ENCODE data around the gene AATK. TPM values are rescaled to one million over a fixed set of nuclear protein-coding genes. Genes with fewer than 3 reads are reported as not detected.

AATK gene
- total and polyA plus RNA-seq, 2 experiments from 2014 or later: 1.1 to 5.0 TPM

DNA sequence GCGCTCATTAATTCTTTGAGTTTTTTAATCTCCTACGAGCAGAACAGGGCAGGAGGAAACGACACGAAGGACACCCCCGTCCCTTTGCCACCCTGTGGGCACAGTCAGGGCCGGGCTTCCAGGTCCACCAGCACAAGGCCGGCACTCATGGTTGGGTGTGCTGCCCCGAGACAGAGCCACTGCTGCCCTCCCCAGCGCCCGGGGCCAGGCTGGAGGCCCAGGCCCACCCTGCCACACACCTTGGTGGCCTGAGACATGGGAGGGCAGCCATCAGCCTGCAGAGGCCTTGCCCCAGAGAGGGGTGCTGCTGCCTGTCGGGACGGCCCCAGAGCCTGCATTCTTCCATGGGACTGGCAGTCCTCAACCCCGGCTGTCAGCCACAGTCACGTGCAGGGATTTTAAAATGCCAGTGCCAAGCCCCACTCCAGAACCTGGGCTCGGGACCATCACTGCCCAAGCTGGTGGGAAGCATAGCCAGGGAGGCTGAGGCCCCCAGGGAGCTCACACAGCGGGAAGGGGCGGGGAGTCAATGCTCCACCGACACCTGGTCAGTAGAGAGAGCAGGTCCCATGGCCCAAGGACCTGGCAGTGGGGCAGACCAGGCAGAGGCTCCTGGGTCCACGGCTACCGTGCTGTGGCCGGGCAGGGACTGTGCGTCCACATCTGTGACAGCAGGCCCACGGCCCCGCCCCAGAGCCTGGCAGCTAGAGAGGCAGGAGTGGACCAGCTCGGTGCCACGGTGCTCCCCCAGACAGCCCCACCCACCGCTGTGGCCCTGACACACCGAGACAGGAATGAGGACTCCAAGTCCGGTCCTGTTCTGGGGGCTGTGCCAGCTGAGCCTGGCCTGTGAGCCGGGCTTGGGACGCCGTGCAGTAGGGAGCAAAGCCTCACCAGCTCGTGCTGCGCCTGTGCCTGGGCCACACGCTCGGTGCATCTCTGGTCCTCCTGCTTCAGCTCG, 29.2 kb upstream of the AATK start:
- Histone ChIP-seq H4K20me1 (replicated peaks; ENCODE audit: insufficient read depth) (no peaks in the 10 kb centered on the region), H3K36me3 (ENCODE audit: insufficient read depth) (no peaks in the 10 kb centered on the region; the same call in 1 of the 2 replicates), H3K9me2 (ENCODE audit: insufficient read depth) (no peaks in the 10 kb centered on the region), H3K4me1 (ENCODE audit: insufficient read depth) (no peaks in the 10 kb centered on the region), H3K4me2 (no peak overlapping the region), H2AFZ (no peak overlapping the region), H3K4me3 (no peak overlapping the region), H3K79me2 (replicated peaks; ENCODE audit: insufficient read depth) (no peaks in the 10 kb centered on the region), H3F3A (replicated peaks; ENCODE audit: low read depth) (no peaks in the 10 kb centered on the region), H3K27ac (ENCODE audit: low read depth) (no peak overlapping the region), H3K27me3 (ENCODE audit: insufficient read depth) (no peaks in the 10 kb centered on the region)
- no peaks in the 10 kb centered on the region for H3K4me1 Mint-ChIP-seq
- no peaks in the 10 kb centered on the region for H3K9me3 Mint-ChIP-seq
- ATAC-seq (no peak), DNase-seq (ENCODE audit: low spot score) (no peak)
- 0 out of 3 replicates have a peak, but pooled peaks cover 5% of the 10 kb centered on the region for H3K36me3 Mint-ChIP-seq (ENCODE audit: low read depth)
- H3K27ac Mint-ChIP-seq: no peak overlapping the region
- TF ChIP-seq, protein P1, sequence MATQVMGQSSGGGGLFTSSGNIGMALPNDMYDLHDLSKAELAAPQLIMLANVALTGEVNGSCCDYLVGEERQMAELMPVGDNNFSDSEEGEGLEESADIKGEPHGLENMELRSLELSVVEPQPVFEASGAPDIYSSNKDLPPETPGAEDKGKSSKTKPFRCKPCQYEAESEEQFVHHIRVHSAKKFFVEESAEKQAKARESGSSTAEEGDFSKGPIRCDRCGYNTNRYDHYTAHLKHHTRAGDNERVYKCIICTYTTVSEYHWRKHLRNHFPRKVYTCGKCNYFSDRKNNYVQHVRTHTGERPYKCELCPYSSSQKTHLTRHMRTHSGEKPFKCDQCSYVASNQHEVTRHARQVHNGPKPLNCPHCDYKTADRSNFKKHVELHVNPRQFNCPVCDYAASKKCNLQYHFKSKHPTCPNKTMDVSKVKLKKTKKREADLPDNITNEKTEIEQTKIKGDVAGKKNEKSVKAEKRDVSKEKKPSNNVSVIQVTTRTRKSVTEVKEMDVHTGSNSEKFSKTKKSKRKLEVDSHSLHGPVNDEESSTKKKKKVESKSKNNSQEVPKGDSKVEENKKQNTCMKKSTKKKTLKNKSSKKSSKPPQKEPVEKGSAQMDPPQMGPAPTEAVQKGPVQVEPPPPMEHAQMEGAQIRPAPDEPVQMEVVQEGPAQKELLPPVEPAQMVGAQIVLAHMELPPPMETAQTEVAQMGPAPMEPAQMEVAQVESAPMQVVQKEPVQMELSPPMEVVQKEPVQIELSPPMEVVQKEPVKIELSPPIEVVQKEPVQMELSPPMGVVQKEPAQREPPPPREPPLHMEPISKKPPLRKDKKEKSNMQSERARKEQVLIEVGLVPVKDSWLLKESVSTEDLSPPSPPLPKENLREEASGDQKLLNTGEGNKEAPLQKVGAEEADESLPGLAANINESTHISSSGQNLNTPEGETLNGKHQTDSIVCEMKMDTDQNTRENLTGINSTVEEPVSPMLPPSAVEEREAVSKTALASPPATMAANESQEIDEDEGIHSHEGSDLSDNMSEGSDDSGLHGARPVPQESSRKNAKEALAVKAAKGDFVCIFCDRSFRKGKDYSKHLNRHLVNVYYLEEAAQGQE (IDR thresholded peaks at IDR 0.05; ENCODE audit: unreplicated experiment): no peak
- TF ChIP-seq ZNF331 (CRISPR knock-in tag; IDR thresholded peaks at IDR 0.05; ENCODE audit: low read depth): no peak
- TF ChIP-seq, protein P2, sequence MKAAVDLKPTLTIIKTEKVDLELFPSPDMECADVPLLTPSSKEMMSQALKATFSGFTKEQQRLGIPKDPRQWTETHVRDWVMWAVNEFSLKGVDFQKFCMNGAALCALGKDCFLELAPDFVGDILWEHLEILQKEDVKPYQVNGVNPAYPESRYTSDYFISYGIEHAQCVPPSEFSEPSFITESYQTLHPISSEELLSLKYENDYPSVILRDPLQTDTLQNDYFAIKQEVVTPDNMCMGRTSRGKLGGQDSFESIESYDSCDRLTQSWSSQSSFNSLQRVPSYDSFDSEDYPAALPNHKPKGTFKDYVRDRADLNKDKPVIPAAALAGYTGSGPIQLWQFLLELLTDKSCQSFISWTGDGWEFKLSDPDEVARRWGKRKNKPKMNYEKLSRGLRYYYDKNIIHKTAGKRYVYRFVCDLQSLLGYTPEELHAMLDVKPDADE (IDR thresholded peaks at IDR 0.05): no peak
- no peak for TF ChIP-seq ZNF114 (CRISPR knock-in tag; IDR thresholded peaks at IDR 0.05)
- TF ChIP-seq, protein P3, sequence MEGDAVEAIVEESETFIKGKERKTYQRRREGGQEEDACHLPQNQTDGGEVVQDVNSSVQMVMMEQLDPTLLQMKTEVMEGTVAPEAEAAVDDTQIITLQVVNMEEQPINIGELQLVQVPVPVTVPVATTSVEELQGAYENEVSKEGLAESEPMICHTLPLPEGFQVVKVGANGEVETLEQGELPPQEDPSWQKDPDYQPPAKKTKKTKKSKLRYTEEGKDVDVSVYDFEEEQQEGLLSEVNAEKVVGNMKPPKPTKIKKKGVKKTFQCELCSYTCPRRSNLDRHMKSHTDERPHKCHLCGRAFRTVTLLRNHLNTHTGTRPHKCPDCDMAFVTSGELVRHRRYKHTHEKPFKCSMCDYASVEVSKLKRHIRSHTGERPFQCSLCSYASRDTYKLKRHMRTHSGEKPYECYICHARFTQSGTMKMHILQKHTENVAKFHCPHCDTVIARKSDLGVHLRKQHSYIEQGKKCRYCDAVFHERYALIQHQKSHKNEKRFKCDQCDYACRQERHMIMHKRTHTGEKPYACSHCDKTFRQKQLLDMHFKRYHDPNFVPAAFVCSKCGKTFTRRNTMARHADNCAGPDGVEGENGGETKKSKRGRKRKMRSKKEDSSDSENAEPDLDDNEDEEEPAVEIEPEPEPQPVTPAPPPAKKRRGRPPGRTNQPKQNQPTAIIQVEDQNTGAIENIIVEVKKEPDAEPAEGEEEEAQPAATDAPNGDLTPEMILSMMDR (conservative IDR thresholded peaks at IDR 0.05; ENCODE audit: low read depth in 2 of 2): no peak
- TF ChIP-seq, protein P4, sequence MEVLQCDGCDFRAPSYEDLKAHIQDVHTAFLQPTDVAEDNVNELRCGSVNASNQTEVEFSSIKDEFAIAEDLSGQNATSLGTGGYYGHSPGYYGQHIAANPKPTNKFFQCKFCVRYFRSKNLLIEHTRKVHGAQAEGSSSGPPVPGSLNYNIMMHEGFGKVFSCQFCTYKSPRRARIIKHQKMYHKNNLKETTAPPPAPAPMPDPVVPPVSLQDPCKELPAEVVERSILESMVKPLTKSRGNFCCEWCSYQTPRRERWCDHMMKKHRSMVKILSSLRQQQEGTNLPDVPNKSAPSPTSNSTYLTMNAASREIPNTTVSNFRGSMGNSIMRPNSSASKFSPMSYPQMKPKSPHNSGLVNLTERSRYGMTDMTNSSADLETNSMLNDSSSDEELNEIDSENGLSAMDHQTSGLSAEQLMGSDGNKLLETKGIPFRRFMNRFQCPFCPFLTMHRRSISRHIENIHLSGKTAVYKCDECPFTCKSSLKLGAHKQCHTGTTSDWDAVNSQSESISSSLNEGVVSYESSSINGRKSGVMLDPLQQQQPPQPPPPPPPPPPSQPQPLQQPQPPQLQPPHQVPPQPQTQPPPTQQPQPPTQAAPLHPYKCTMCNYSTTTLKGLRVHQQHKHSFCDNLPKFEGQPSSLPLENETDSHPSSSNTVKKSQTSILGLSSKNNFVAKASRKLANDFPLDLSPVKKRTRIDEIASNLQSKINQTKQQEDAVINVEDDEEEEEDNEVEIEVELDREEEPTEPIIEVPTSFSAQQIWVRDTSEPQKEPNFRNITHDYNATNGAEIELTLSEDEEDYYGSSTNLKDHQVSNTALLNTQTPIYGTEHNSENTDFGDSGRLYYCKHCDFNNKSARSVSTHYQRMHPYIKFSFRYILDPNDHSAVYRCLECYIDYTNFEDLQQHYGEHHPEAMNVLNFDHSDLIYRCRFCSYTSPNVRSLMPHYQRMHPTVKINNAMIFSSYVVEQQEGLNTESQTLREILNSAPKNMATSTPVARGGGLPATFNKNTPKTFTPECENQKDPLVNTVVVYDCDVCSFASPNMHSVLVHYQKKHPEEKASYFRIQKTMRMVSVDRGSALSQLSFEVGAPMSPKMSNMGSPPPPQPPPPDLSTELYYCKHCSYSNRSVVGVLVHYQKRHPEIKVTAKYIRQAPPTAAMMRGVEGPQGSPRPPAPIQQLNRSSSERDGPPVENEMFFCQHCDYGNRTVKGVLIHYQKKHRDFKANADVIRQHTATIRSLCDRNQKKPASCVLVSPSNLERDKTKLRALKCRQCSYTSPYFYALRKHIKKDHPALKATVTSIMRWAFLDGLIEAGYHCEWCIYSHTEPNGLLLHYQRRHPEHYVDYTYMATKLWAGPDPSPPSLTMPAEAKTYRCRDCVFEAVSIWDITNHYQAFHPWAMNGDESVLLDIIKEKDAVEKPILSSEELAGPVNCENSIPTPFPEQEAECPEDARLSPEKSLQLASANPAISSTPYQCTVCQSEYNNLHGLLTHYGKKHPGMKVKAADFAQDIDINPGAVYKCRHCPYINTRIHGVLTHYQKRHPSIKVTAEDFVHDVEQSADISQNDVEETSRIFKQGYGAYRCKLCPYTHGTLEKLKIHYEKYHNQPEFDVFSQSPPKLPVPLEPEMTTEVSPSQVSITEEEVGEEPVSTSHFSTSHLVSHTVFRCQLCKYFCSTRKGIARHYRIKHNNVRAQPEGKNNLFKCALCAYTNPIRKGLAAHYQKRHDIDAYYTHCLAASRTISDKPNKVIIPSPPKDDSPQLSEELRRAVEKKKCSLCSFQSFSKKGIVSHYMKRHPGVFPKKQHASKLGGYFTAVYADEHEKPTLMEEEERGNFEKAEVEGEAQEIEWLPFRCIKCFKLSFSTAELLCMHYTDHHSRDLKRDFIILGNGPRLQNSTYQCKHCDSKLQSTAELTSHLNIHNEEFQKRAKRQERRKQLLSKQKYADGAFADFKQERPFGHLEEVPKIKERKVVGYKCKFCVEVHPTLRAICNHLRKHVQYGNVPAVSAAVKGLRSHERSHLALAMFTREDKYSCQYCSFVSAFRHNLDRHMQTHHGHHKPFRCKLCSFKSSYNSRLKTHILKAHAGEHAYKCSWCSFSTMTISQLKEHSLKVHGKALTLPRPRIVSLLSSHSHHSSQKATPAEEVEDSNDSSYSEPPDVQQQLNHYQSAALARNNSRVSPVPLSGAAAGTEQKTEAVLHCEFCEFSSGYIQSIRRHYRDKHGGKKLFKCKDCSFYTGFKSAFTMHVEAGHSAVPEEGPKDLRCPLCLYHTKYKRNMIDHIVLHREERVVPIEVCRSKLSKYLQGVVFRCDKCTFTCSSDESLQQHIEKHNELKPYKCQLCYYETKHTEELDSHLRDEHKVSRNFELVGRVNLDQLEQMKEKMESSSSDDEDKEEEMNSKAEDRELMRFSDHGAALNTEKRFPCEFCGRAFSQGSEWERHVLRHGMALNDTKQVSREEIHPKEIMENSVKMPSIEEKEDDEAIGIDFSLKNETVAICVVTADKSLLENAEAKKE (CRISPR knock-in tag; IDR thresholded peaks at IDR 0.05): no peak
- TF ChIP-seq NANOG (IDR thresholded peaks at IDR 0.05; ENCODE audit: borderline replicate concordance): no peak
- no peak for TF ChIP-seq EZH2phosphoT487 (IDR thresholded peaks at IDR 0.05; ENCODE audit: unreplicated experiment)
- no peak for TF ChIP-seq EZH2 (IDR thresholded peaks at IDR 0.05; ENCODE audit: low read depth, unreplicated experiment)
- no peak for TF ChIP-seq CREB1 (CRISPR knock-in tag; IDR thresholded peaks at IDR 0.05; ENCODE audit: low read depth)
- no peak for TF ChIP-seq STAT1 (IDR thresholded peaks at IDR 0.05; ENCODE audit: unreplicated experiment)
- no peak for TF ChIP-seq POLR2AphosphoS5 (IDR thresholded peaks at IDR 0.05; ENCODE audit: low read depth)
- TF ChIP-seq JUNB (IDR thresholded peaks at IDR 0.05; ENCODE audit: unreplicated experiment): no peak
- peaks cover 2% of the 10 kb centered on the region for H3K27me3 Mint-ChIP-seq (ENCODE audit: insufficient read depth, low read depth, poor library complexity)
- no peak overlapping the region for H3K4me3 Mint-ChIP-seq

All from GM23338 (cell line).